Measurements from ENCODE around the gene PRR19.

Gene PRR19

DNA sequence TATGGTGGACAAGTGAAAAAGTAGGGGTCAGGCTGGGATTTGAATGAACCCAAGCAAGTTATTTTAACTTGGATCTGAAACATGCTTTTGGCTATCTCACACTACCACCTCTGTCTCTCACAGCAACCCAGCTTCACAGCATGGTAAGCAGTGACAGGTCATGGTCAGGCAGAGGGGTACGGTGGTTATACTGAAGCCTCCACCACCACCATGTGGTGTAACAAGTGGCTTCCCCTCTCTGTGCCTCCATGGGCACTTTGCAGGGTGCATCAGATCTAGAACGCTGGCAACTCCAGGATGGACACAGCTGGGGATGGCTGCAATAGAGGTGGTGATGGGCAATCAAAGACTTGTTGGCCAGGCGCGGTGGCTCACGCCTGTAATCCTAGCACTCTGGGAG, 10.4 kb downstream of the PRR19 start:
- H3K9ac ChIP-seq (ENCODE audit: low read length), result no peak overlapping the region
- H4K20me1 ChIP-seq (ENCODE audit: insufficient read depth, low read length), result no peaks in the 10 kb centered on the region
- no peaks in the 10 kb centered on the region for H3K9me3 ChIP-seq (ENCODE audit: low read length)
- no peaks in the 10 kb centered on the region for H3K79me2 ChIP-seq (ENCODE audit: insufficient read depth, low read length)
- no peaks in the 10 kb centered on the region for H3K9me2 ChIP-seq (ENCODE audit: low read depth, low read length)
- H3F3A ChIP-seq (ENCODE audit: insufficient read depth, low read length), result no peaks in the 10 kb centered on the region
- no peaks in the 10 kb centered on the region for H3K27me3 ChIP-seq (ENCODE audit: insufficient read depth, low read length)
- no peaks in the 10 kb centered on the region for H3K36me3 ChIP-seq (ENCODE audit: insufficient read depth, low read length)
- H3K27ac ChIP-seq (ENCODE audit: low read depth, low read length, poor library complexity, severe bottlenecking), result no peak overlapping the region
- peaks cover 23% of the 10 kb centered on the region for H3K4me1 ChIP-seq (ENCODE audit: insufficient read depth, low read length, severe bottlenecking)
- TF ChIP-seq, protein P1, sequence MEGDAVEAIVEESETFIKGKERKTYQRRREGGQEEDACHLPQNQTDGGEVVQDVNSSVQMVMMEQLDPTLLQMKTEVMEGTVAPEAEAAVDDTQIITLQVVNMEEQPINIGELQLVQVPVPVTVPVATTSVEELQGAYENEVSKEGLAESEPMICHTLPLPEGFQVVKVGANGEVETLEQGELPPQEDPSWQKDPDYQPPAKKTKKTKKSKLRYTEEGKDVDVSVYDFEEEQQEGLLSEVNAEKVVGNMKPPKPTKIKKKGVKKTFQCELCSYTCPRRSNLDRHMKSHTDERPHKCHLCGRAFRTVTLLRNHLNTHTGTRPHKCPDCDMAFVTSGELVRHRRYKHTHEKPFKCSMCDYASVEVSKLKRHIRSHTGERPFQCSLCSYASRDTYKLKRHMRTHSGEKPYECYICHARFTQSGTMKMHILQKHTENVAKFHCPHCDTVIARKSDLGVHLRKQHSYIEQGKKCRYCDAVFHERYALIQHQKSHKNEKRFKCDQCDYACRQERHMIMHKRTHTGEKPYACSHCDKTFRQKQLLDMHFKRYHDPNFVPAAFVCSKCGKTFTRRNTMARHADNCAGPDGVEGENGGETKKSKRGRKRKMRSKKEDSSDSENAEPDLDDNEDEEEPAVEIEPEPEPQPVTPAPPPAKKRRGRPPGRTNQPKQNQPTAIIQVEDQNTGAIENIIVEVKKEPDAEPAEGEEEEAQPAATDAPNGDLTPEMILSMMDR (IDR thresholded peaks at IDR 0.05; ENCODE audit: low read length), result no peak
- no peak for TF ChIP-seq EZH2 (IDR thresholded peaks at IDR 0.05; ENCODE audit: borderline replicate concordance, low read length)
- H3K4me3 ChIP-seq (ENCODE audit: low read depth, low read length, poor library complexity, severe bottlenecking), result no peak overlapping the region
- peak overlapping the region; percentile 70; the same call in 1 of the 2 replicates for H3K4me2 ChIP-seq (ENCODE audit: low read length)
- no peak overlapping the region for H2AFZ ChIP-seq (ENCODE audit: low read length)

GRCh38 chr19:42313096-42313839, 11.3 kb downstream of the PRR19 start, which contains the start of gene TMEM145:
Gene TMEM145 (plus strand): TSS chr19:42313309. CDS start chr19:42313377, 68 bp downstream.
- TF ChIP-seq, protein P1 (IDR thresholded peaks at IDR 0.05; ENCODE audit: low read length), result peak; percentile 35
- TF ChIP-seq EZH2 (IDR thresholded peaks at IDR 0.05; ENCODE audit: borderline replicate concordance, low read length), result no peak
- H3F3A ChIP-seq (ENCODE audit: insufficient read depth, low read length), result no peaks in the 10 kb centered on the region
- peaks cover 31% of the 10 kb centered on the region for H3K4me1 ChIP-seq (ENCODE audit: insufficient read depth, low read length, severe bottlenecking)
- no peak within 1 kb of the TSS for H2AFZ ChIP-seq (ENCODE audit: low read length)
- no peaks in the 10 kb centered on the region for H3K36me3 ChIP-seq (ENCODE audit: insufficient read depth, low read length)
- no peaks in the 10 kb centered on the region for H3K79me2 ChIP-seq (ENCODE audit: insufficient read depth, low read length)
- peak within 1 kb of the TSS; percentile 70 for H3K4me2 ChIP-seq (ENCODE audit: low read length)
- peak within 1 kb of the TSS; percentile 59 for H3K4me3 ChIP-seq (ENCODE audit: low read depth, low read length, poor library complexity, severe bottlenecking)
- no peaks in the 10 kb centered on the region for H3K9me2 ChIP-seq (ENCODE audit: low read depth, low read length)
- H3K9ac ChIP-seq (ENCODE audit: low read length), result peak within 1 kb of the TSS; percentile 45; the same call in 1 of the 2 replicates
- no peaks in the 10 kb centered on the region for H3K27me3 ChIP-seq (ENCODE audit: insufficient read depth, low read length)
- H4K20me1 ChIP-seq (ENCODE audit: insufficient read depth, low read length), result no peaks in the 10 kb centered on the region
- no peak within 1 kb of the TSS for H3K27ac ChIP-seq (ENCODE audit: low read depth, low read length, poor library complexity, severe bottlenecking)
- no peaks in the 10 kb centered on the region for H3K9me3 ChIP-seq (ENCODE audit: low read length)

DNA sequence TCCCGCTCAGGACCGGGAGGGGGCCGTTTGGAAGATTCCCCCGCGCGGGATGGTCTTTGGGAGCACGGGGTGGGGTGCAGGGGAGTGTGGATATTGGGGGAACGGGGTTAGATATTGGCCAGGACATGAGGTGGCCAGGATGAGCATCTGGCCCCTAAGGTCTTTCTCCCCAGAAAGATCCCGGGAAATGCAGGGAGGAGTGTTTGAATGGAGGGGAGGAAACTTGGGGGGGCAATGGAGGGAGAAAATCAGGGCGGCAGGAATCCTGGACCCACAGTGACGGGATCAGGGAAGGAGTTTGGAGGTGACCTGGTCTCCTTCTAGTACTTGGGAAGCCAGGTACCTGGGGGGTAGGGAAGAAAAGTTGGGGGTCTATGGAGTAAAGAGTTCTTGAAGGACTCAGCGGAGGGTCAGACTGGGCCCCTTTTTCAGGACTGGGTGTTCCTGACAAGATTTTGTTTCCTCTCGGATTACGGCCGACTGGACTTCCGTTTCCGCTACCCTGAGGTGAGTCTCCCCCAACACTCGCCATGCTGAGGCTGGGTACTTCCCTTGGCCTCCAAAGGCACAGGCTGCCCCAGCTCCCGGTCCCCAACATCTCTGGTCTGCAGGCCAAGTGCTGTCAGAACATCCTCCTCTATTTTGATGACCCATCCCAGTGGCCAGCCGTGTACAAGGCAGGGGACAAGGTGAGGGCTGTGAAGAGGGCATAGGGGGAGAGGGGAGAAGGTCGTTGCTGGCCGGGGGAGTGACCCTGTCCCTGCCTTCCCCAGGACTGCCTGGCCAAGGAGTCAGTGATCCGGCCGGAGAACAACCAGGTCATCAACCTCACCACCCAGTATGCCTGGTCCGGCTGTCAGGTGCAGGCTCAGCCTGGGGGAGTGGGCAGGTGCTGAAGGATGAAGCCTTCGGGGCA, 12.2 kb downstream of the PRR19 start:
- H3K4me1 ChIP-seq (ENCODE audit: insufficient read depth, low read length, severe bottlenecking), result peaks cover 31% of the 10 kb centered on the region
- no peak overlapping the region; the same call in 1 of the 2 replicates for H3K9ac ChIP-seq (ENCODE audit: low read length)
- H3K4me3 ChIP-seq (ENCODE audit: low read depth, low read length, poor library complexity, severe bottlenecking), result peak overlapping the region; percentile 59
- H3K9me3 ChIP-seq (ENCODE audit: low read length), result no peaks in the 10 kb centered on the region
- no peaks in the 10 kb centered on the region for H3K9me2 ChIP-seq (ENCODE audit: low read depth, low read length)
- no peaks in the 10 kb centered on the region for H3K36me3 ChIP-seq (ENCODE audit: insufficient read depth, low read length)
- H3K27me3 ChIP-seq (ENCODE audit: insufficient read depth, low read length), result no peaks in the 10 kb centered on the region
- peak overlapping the region; percentile 70 for H3K4me2 ChIP-seq (ENCODE audit: low read length)
- H3F3A ChIP-seq (ENCODE audit: insufficient read depth, low read length), result no peaks in the 10 kb centered on the region
- TF ChIP-seq, protein P1 (IDR thresholded peaks at IDR 0.05; ENCODE audit: low read length), result no peak
- no peak for TF ChIP-seq EZH2 (IDR thresholded peaks at IDR 0.05; ENCODE audit: borderline replicate concordance, low read length)
- no peaks in the 10 kb centered on the region for H4K20me1 ChIP-seq (ENCODE audit: insufficient read depth, low read length)
- H3K27ac ChIP-seq (ENCODE audit: low read depth, low read length, poor library complexity, severe bottlenecking), result no peak overlapping the region
- H2AFZ ChIP-seq (ENCODE audit: low read length), result no peak overlapping the region
- H3K79me2 ChIP-seq (ENCODE audit: insufficient read depth, low read length), result no peaks in the 10 kb centered on the region
